Inferior parietal cortex (tissue), 1 donor: ENCODE data around the gene GFOD2.

Experiments
- DNase-seq: peaks from one replicate; pipeline ENCODE4 v3.0.0-alpha.2; 2016; ENCODE audit errors: extremely low spot score

GFOD2 gene

GRCh38 chr16:67657751-67658518, 61.2 kb downstream of the GFOD2 start:
- DNase-seq: no peak

- no peak for DNase-seq
These were observed 62.0 kb downstream of the GFOD2 start for GRCh38 chr16:67657017-67657608.

- DNase-seq: no peak
These were observed 62.6 kb downstream of the GFOD2 start for GRCh38 chr16:67656344-67657016.

GRCh38 chr16:67655363-67655762, 63.8 kb downstream of the GFOD2 start:
- no peak for DNase-seq

- no peak for DNase-seq
These were observed 64.7 kb downstream of the GFOD2 start for GRCh38 chr16:67654403-67654911.

GRCh38 chr16:67653789-67654402, 65.2 kb downstream of the GFOD2 start:
- no peak for DNase-seq

GRCh38 chr16:67653128-67653788, 65.9 kb downstream of the GFOD2 start:
- DNase-seq: no peak

- DNase-seq: no peak
These were observed 66.5 kb downstream of the GFOD2 start for GRCh38 chr16:67652578-67653127.

GRCh38 chr16:67651847-67652246, 67.3 kb downstream of the GFOD2 start:
- DNase-seq: no peak

GRCh38 chr16:67651039-67651438, 68.1 kb downstream of the GFOD2 start:
- DNase-seq: no peak

- no peak for DNase-seq
These were observed 69.1 kb downstream of the GFOD2 start for GRCh38 chr16:67650023-67650422.

GRCh38 chr16:67649494-67649931, 69.6 kb downstream of the GFOD2 start:
- no peak for DNase-seq

GRCh38 chr16:67648764-67649407, 70.2 kb downstream of the GFOD2 start:
- DNase-seq: no peak

GRCh38 chr16:67648088-67648763, 70.9 kb downstream of the GFOD2 start:
- DNase-seq: no peak

GRCh38 chr16:67647681-67648080, 71.4 kb downstream of the GFOD2 start:
- no peak for DNase-seq

- no peak for DNase-seq
These were observed 71.9 kb downstream of the GFOD2 start for GRCh38 chr16:67647111-67647651.

GRCh38 chr16:67645397-67646121, 73.6 kb downstream of the GFOD2 start:
- no peak for DNase-seq

GRCh38 chr16:67644038-67644437, 75.1 kb downstream of the GFOD2 start:
- no peak for DNase-seq
